ENCODE measurements around the gene TTC24.
"Not testable (repeated sequence)": the region's sequence is repeated elsewhere in the genome, so short reads cannot be mapped to it uniquely, and the experiment has no call there.

The TTC24 gene

GRCh38 chr1:156582388-156583017 is 3.0 kb downstream of the TTC24 start:
- Mint-ChIP-seq H3K4me1 (peaks cover 35% of the 10 kb centered on the region), H3K27ac (ENCODE audit: low read depth) (peak overlapping the region; percentile 89), H3K4me3 (peak overlapping the region; percentile 81), H3K36me3 (ENCODE audit: insufficient read depth) (peaks cover 6% of the 10 kb centered on the region), H3K27me3 (no peaks in the 10 kb centered on the region), H3K9me3 (no peaks in the 10 kb centered on the region)
- peak; percentile 30 for ATAC-seq (replicated peaks; ENCODE audit: extremely low read depth, poor library complexity, severe bottlenecking)
- no peak for DNase-seq (ENCODE audit: low spot score in 2 of 2)

- Mint-ChIP-seq H3K4me3 (peak overlapping the region; percentile 4), H3K27me3 (no peaks in the 10 kb centered on the region), H3K36me3 (ENCODE audit: insufficient read depth) (peaks cover 6% of the 10 kb centered on the region), H3K9me3 (no peaks in the 10 kb centered on the region), H3K27ac (ENCODE audit: low read depth) (no peak overlapping the region), H3K4me1 (peaks cover 35% of the 10 kb centered on the region)
- DNase-seq (ENCODE audit: low spot score in 2 of 2) (peak; percentile 59 to 69), ATAC-seq (replicated peaks; ENCODE audit: extremely low read depth, poor library complexity, severe bottlenecking) (no peak)
Measured at GRCh38 chr1:156583821-156584622, 4.5 kb downstream of the TTC24 start.

- DNase-seq (ENCODE audit: low spot score in 2 of 2) = no peak
- Mint-ChIP-seq H3K4me1 (peaks cover 35% of the 10 kb centered on the region), H3K27ac (ENCODE audit: low read depth) (no peak overlapping the region), H3K27me3 (no peaks in the 10 kb centered on the region), H3K36me3 (ENCODE audit: insufficient read depth) (peaks cover 6% of the 10 kb centered on the region), H3K9me3 (no peaks in the 10 kb centered on the region), H3K4me3 (no peak overlapping the region)
- ATAC-seq (replicated peaks; ENCODE audit: extremely low read depth, poor library complexity, severe bottlenecking) = no peak
Measured at GRCh38 chr1:156584813-156585212, 5.3 kb downstream of the TTC24 start.

GRCh38 chr1:156586323-156586722 is 6.8 kb downstream of the TTC24 start:
- no peak overlapping the region for H3K27ac Mint-ChIP-seq (ENCODE audit: low read depth)
- no peak overlapping the region for H3K4me3 Mint-ChIP-seq
- DNase-seq (ENCODE audit: low spot score in 2 of 2) = no peak

GRCh38 chr1:156586892-156587477 is 7.5 kb downstream of the TTC24 start:
- H3K27me3 Mint-ChIP-seq = no peaks in the 10 kb centered on the region
- no peak overlapping the region for H3K27ac Mint-ChIP-seq (ENCODE audit: low read depth)
- H3K9me3 Mint-ChIP-seq = no peaks in the 10 kb centered on the region
- H3K4me1 Mint-ChIP-seq = peaks cover 34% of the 10 kb centered on the region
- H3K36me3 Mint-ChIP-seq (ENCODE audit: insufficient read depth) = peaks cover 4% of the 10 kb centered on the region
- ATAC-seq (replicated peaks; ENCODE audit: extremely low read depth, poor library complexity, severe bottlenecking) (no peak), DNase-seq (ENCODE audit: low spot score in 2 of 2) (no peak)
- no peak overlapping the region for H3K4me3 Mint-ChIP-seq

More at GRCh38 chr1:156586323-156586722, 6.8 kb downstream of the TTC24 start:
- H3K4me1 Mint-ChIP-seq = peaks cover 37% of the 10 kb centered on the region
- peaks cover 6% of the 10 kb centered on the region for H3K36me3 Mint-ChIP-seq (ENCODE audit: insufficient read depth)
- H3K27me3 Mint-ChIP-seq = no peaks in the 10 kb centered on the region
- no peak for ATAC-seq (replicated peaks; ENCODE audit: extremely low read depth, poor library complexity, severe bottlenecking)
- H3K9me3 Mint-ChIP-seq = no peaks in the 10 kb centered on the region

- not testable (repeated sequence) for H3K36me3 Mint-ChIP-seq (ENCODE audit: insufficient read depth); H3K4me3 Mint-ChIP-seq; DNase-seq (ENCODE audit: low spot score in 2 of 2); H3K27ac Mint-ChIP-seq (ENCODE audit: low read depth); ATAC-seq (replicated peaks; ENCODE audit: extremely low read depth, poor library complexity, severe bottlenecking); H3K9me3 Mint-ChIP-seq; H3K27me3 Mint-ChIP-seq
- H3K4me1 Mint-ChIP-seq = peaks cover 30% of the 10 kb centered on the region
Measured at GRCh38 chr1:156587927-156588326, 8.4 kb downstream of the TTC24 start.

GRCh38 chr1:156589546-156589945 is 10.0 kb downstream of the TTC24 start:
- DNase-seq (ENCODE audit: low spot score in 2 of 2) = no peak
- Mint-ChIP-seq H3K36me3 (ENCODE audit: insufficient read depth) (peaks cover 8% of the 10 kb centered on the region), H3K27ac (ENCODE audit: low read depth) (no peak overlapping the region), H3K4me3 (no peak overlapping the region), H3K9me3 (no peaks in the 10 kb centered on the region), H3K4me1 (peaks cover 22% of the 10 kb centered on the region), H3K27me3 (no peaks in the 10 kb centered on the region)
- no peak for ATAC-seq (replicated peaks; ENCODE audit: extremely low read depth, poor library complexity, severe bottlenecking)

GRCh38 chr1:156590326-156591180 is 11.0 kb downstream of the TTC24 start:
- Mint-ChIP-seq H3K4me1 (peaks cover 25% of the 10 kb centered on the region), H3K27ac (ENCODE audit: low read depth) (peak overlapping the region; percentile 67), H3K36me3 (ENCODE audit: insufficient read depth) (peaks cover 12% of the 10 kb centered on the region), H3K27me3 (no peaks in the 10 kb centered on the region), H3K9me3 (no peaks in the 10 kb centered on the region), H3K4me3 (peak overlapping the region; percentile 76)
- no peak for DNase-seq (ENCODE audit: low spot score in 2 of 2)
- ATAC-seq (replicated peaks; ENCODE audit: extremely low read depth, poor library complexity, severe bottlenecking) = no peak

- DNase-seq (ENCODE audit: low spot score in 2 of 2) (no peak), ATAC-seq (replicated peaks; ENCODE audit: extremely low read depth, poor library complexity, severe bottlenecking) (peak; percentile 35)
- Mint-ChIP-seq H3K27me3 (no peaks in the 10 kb centered on the region), H3K27ac (ENCODE audit: low read depth) (peak overlapping the region; percentile 67), H3K4me1 (peaks cover 23% of the 10 kb centered on the region), H3K36me3 (ENCODE audit: insufficient read depth) (peaks cover 14% of the 10 kb centered on the region), H3K9me3 (no peaks in the 10 kb centered on the region), H3K4me3 (peak overlapping the region; percentile 76)
Measured at GRCh38 chr1:156591181-156591431, 11.6 kb downstream of the TTC24 start.

- ATAC-seq (replicated peaks; ENCODE audit: extremely low read depth, poor library complexity, severe bottlenecking) (peak; percentile 94), DNase-seq (ENCODE audit: low spot score in 2 of 2) (peak in 1 of 2 donors; percentile 29)
- no peaks in the 10 kb centered on the region for H3K27me3 Mint-ChIP-seq
- H3K4me1 Mint-ChIP-seq = peaks cover 23% of the 10 kb centered on the region
- peak within 1 kb of the TSS; percentile 76 for H3K27ac Mint-ChIP-seq (ENCODE audit: low read depth)
- H3K36me3 Mint-ChIP-seq (ENCODE audit: insufficient read depth) = peaks cover 16% of the 10 kb centered on the region
- H3K4me3 Mint-ChIP-seq = peak within 1 kb of the TSS; percentile 76
- no peaks in the 10 kb centered on the region for H3K9me3 Mint-ChIP-seq
Measured at GRCh38 chr1:156591432-156592157, 12.1 kb downstream of the TTC24 start, which contains the start of gene NAXE. TSS of gene NAXE (plus strand) at chr1:156591776. CDS start at chr1:156591805, 29 bp downstream.

- DNase-seq (ENCODE audit: low spot score in 2 of 2) (no peak), ATAC-seq (replicated peaks; ENCODE audit: extremely low read depth, poor library complexity, severe bottlenecking) (no peak)
- Mint-ChIP-seq H3K27ac (ENCODE audit: low read depth) (peak overlapping the region; percentile 76), H3K36me3 (ENCODE audit: insufficient read depth) (peaks cover 21% of the 10 kb centered on the region), H3K4me3 (peak overlapping the region; percentile 76), H3K4me1 (peaks cover 23% of the 10 kb centered on the region), H3K27me3 (no peaks in the 10 kb centered on the region), H3K9me3 (no peaks in the 10 kb centered on the region)
Measured at GRCh38 chr1:156592158-156592909, 12.8 kb downstream of the TTC24 start.
